SK-MEL-5 (cell line): ENCODE data around the gene USP5. TPM values are rescaled to one million over a fixed set of nuclear protein-coding genes. Genes with fewer than 3 reads are reported as not detected.

Experiments used
- DNase-seq: peaks from one replicate; pipeline ENCODE4 v3.0.0-alpha.2; 2016; ENCODE audit warnings: low read depth, low spot score
- in situ Hi-C: cut with HindIII; loops from 2 replicates; pipeline ENCODE4 v1.10.0; 2016; ENCODE audit warnings: low sequenced_read_pairs, high pct_unique_total_duplicates, low pct_unique_long_range_greater_than_20kb
- total RNA-seq: library from RNA; depleted of rRNA; stranded (reverse); fragments of >200 nt; shearing (Covaris generic); gene quantifications from 2 replicates; pipeline ENCODE4 v1.2.3, GENCODE V29; 2014

The USP5 gene
- total RNA-seq, 1 experiment from 2014 or later = 92.6 TPM

DNA sequence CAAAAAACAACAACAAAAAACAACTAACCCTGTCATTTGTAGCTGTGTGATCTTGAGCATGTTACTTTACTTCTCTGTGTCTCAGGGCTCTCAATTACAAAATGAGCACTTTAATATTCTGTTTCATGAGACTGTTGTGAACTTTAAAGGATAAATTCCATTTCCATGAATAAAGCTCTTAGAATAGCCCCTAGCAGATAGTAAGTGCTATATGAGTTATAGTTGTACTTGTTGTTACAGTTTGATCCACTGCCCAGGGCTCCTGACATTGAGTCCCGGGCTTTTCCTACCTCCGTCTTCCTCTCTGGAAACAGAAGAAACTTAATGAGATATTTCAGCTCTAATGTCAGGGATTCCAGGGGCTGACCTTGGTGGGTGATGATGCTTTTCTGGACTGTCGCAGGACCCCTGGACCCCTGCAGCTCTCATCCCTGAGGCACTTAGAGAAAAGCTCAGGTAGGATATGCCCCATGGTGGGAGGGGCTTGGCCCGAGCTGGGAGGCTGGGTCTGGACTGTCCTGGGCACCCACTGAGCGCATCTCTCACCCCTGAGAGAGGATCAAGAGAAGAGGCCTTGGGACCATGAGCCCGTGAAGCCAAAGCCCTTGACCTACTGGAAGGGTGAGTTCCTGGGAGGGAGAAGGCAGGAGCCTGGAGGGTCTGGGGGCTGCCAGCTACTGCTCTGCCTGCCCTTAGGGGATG, 18.6 kb upstream of the USP5 start:
- in situ Hi-C loops = no loop called here
- DNase-seq = no peak

DNA sequence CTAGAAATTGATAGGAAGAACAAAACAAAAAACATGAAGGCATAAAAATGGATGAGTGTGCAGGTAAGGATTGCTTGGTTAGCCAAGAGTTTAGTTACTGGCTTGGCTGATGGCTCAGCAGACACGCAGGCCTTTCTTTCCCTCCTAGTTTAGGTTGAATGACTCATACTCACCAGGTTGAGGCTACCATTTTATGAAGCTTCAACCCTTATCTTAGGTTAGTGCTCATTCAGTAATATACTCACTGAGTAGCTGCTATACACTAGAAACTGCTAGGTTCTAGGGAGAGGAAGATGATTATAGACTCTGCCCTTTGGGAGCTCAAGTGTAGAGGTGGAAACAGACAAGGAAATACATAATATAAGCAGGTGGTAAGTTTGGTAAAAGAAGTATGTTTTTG, 17.7 kb upstream of the USP5 start:
- in situ Hi-C loops = no loop called here

DNA sequence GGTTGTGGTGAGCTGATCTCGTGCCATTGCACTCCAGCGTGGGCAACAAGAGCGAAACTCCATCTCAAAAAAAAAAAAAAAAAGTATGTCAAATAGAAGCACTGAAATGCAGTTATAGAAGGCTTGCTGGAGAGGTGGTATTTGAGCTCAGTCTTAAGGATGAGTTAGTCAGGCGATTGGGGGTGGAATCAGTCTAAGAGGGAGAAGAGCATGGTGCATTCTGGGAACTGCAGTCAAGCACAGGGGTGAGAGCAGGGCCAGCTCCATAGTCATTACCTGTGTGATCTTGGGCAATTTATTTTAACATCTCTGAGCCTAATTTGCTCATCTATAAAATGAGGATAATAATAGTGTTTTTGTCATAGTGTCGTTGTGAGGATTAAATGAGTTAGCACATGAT, 17.1 kb upstream of the USP5 start:
- in situ Hi-C loops = no loop called here
- no peak for DNase-seq

More for the DNA sequence above, 17.7 kb upstream of the USP5 start:
- no peak for DNase-seq

DNA sequence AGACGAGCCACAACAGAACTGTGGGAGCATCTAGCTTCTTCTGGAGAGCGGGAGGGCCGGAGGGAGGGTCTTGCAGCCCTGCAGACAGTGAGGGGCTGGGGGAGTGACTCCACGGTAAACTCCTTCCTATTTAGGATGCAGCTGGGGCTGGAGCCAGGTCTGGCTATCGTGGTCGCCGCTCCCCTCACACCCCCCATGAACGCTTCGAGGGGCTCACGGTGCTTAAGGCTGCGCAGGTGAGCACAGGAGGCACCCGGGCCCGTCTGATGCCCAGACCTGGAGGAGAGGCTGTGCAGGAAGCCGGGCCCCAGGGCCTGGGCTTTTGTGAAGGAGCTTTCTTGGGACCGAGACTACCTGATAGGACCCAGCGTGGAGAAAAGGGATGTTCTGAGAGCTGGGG, 15.1 kb upstream of the USP5 start:
- DNase-seq = no peak
- in situ Hi-C loops = no loop called here

DNA sequence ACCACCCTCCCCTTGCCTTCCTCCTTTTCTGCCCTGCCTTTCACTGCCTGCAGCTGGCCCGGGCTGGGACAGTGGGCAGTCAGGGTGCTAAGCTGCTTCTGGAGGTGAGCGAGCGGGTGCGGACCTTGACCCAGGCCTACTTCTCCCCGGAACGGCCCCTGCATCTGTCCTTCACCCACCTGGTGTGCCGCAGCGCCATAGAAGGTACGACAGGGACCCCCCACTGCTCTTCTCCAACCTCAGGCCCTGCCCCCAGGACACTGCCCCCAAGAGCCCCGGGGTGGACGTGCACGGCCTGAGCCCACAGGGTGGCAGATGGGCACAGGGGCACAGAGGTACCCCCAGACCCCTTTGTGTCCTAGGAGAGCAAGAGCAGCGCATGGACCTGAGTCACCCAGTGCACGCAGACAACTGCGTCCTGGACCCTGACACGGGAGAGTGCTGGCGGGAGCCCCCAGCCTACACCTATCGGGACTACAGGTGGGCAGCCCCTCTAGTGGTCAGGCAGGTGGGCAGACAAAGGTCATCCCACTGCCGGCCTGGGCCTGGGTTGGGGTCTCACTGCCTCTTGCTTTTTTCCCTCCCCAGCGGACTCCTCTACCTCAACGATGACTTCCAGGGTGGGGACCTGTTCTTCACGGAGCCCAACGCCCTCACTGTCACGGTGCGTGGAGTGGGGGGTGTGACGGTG, 14.4 kb upstream of the USP5 start:
- in situ Hi-C loops = no loop called here
- no peak for DNase-seq

DNA sequence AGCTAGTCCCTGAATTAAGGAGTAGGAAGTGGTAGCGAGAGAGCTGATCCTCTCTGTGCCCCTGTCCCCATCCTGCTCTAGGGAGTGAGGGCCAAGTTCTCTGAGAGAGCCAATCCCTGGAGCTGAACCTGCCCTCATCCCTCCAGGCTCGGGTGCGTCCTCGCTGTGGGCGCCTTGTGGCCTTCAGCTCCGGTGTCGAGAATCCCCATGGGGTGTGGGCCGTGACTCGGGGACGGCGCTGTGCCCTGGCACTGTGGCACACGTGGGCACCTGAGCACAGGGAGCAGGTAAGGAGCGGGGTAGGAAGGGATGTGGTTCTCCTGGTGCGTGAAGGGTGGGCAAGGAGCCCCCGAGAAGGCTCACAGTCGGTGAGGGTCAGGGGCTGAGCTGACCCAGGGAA, 13.1 kb upstream of the USP5 start:
- in situ Hi-C loops = no loop called here

DNA sequence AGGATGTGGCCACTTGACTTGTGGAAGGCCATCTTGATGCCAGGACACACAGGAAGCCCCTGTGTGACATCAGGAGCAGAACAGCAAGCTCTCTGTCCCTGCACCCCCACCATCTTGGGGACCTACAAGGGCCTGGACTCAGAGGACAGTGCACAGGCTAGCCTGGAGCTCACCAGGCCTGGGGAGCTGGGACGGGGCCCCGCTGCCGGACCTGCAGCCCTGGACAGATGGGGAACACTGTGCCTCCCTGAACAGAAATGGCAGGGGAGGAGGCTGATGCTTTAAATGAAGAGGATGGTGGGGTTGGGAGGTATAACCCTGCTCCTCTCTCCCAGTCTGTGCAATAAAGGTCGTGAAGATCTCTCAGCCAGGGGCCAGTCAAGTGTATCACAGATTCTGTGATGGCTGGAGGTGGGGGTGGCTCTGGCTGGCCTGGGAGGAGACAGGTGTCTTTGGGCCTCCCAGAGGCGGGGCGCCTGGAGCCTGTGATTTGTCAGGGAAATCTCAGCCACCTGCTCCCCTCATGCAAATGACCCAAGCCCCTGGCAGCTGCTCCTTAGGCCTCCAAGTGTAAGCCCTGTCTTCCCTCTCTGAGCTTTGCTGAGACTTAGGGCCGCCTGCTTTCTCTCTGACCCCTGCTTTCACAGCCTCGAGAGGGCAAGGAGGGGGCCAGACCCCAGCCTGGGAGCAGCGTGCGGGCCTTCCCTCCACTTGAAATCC, 12.3 kb upstream of the USP5 start:
- in situ Hi-C loops = no loop called here
- no peak for DNase-seq

More for the DNA sequence above, 13.1 kb upstream of the USP5 start:
- DNase-seq = no peak

DNA sequence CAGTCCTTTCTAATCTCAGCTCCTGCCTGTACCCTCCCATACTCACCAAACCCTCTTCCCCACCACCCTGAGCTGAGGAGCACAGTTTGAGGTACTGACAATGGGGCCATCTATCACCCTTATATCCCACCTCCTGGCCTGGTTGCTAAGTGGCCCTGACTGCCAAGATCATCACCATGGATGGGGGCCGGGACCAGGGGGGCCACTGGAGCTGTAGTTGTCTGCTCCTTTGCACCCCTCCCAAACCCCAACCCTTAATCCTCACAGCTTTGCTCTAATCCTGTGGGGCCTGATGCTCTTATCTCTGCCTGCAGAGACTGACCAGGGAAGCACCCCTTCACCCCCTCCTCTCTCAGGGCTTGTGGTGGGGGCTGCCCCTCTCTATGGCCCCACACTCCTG, 11.6 kb upstream of the USP5 start:
- DNase-seq = no peak
- in situ Hi-C loops = no loop called here

DNA sequence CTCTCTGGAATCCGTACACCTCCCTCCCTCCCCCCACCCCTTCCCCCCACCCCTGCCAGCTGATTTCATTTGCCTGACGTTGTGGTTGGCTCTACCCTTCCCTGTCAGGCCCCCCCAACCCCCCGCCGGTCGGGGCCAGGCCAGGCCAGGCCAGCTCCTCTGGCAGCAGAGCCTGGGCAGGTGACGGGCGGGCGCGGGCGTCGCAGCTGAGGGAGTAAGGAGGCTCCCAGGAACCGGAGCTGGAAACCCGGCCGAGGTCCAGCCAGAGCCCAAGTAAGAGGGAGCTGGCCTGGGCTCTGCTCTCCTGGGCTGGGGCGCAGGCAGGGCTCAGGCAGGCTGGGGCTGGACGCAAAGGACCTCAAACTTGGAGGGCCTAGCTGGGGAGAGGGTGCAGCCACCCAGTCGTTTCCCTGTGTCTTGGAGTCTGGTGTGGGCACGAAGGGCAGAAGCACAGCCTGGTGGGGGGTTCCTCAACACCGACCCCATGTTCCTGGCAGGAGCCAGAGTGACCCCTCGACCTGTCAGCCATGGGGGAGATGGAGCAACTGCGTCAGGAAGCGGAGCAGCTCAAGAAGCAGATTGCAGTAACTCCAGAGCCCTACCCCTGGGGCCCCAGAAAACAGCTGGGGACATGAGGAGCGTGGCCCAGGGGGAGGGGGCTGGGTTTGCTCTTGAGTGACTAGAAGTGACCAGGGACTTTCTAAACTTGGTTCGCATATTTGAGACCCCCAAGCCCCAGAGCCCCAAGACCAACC, 11.0 kb upstream of the USP5 start, which contains the start of gene GNB3:
Gene GNB3, plus strand, starts transcription at position 165 of the 755 bp plus-strand sequence. Its CDS starts 363 bp downstream, at position 528.
- DNase-seq = no peak
- in situ Hi-C loops = no loop called here

DNA sequence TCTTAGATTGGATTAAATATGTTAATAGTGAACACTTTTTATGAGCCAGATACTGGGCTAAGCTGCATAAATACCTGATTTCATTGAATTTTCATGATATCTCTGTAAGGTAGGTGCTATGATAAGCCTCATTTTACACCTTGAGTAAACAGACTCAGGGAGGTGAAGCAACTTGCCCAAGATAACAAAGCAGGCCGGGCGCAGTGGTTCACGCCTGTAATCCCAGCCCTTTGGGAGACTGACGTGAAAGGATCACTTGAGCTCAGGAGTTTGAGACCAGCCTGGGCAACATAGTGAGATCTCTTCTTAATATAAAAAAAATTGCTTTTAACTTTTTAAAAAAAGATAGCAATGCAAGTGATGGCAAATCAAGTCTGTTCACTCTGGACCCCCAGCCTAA, 9.9 kb upstream of the USP5 start:
- in situ Hi-C loops = no loop called here
- DNase-seq = no peak

DNA sequence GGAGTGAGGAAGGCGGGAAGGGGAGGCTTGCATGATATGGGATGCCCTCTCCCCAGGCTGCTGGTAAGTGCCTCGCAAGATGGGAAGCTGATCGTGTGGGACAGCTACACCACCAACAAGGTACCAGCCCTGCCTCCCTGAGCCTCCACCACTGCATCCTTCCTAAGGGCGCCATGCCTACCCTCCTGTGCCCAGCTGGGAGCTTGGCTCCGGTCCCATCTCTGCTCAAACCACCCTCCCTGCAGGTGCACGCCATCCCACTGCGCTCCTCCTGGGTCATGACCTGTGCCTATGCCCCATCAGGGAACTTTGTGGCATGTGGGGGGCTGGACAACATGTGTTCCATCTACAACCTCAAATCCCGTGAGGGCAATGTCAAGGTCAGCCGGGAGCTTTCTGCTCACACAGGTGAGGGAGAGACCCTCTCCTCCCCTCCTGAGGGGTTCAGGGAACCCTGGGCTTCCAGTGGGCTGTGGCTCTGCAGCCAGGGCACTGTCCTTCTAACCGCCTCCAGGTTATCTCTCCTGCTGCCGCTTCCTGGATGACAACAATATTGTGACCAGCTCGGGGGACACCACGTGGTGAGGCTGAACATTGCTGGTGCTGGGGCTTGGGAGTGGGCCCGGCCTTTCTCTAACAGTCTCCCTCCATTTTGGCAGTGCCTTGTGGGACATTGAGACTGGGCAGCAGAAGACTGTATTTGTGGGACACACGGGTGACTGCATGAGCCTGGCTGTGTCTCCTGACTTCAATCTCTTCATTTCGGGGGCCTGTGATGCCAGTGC, 8.6 kb upstream of the USP5 start:
- in situ Hi-C loops = no loop called here

DNA sequence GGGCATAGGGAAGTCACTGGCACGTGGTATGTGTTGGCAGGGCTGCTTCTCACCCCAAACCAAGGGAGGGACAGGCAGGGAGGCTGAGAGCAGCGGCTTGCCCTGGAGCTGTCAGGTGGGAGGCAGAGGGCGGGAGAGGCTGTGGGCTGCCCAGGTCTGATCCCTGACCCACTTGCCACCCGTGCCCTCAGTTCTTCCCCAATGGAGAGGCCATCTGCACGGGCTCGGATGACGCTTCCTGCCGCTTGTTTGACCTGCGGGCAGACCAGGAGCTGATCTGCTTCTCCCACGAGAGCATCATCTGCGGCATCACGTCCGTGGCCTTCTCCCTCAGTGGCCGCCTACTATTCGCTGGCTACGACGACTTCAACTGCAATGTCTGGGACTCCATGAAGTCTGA, 6.6 kb upstream of the USP5 start:
- in situ Hi-C loops = no loop called here
- no peak for DNase-seq

More for the DNA sequence above, 8.6 kb upstream of the USP5 start:
- no peak for DNase-seq

DNA sequence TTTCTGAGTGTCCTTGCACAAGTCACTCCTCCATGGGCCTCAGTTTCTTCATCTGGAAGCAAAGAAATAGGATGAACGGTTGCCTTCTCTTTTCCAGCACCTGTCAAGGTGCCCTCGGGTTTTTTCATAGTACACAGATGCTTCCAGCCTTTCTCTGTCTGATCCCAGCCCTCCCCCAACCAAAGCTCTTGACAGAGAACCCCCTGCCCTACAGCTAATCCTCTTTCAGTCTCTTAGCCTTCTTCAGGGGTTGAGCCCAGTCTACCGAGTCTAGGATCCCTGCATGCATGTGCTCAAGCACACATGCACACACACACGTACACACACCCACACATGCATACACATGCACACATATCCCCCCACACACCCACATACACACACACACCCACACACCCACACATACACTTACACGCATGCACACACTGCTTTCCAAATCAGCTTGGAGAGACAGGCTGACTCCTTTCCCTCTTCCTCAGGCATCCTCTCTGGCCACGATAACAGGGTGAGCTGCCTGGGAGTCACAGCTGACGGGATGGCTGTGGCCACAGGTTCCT, 5.6 kb upstream of the USP5 start:
- DNase-seq = no peak
- in situ Hi-C loops = no loop called here

DNA sequence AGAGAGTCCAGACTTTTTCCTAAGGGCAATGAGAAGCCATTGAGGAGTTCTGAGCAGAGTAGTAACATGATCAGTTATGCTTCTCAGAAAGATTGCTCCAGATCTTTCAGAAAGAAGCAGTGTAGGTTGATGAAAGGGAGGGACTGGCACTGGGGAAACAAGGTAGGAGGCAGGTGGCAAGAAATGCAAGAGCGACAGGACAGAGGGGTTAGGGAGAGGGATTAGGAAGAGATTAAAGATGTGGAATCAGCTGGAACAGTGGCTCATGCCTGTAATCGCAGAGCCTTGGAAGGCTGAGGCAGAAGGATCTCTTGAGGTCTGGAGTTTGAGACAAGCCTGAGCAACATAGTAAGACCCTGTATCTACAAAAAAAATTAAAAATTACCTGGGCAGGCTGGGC, 4.3 kb upstream of the USP5 start:
- DNase-seq = no peak
- in situ Hi-C loops = no loop called here

DNA sequence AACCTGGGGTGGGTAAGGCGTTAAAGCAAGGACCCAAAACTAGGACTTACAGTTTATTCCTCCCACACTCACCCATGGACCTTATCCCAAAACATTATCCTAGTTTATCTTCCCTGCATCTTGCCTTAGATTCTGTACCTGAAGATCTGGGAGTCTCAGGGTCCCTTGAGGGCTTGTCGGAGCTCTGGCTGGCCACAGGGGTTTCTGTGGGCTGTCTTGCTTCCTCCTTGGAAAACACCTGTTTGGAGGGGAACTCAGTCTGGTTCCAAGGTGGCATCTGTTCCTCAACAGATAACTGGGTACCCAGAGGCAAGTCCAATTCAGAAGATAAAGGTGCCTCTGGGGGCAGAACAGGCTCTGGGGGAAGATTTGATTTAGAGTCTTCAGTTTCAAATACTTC, 2.5 kb upstream of the USP5 start:
- in situ Hi-C loops = no loop called here

DNA sequence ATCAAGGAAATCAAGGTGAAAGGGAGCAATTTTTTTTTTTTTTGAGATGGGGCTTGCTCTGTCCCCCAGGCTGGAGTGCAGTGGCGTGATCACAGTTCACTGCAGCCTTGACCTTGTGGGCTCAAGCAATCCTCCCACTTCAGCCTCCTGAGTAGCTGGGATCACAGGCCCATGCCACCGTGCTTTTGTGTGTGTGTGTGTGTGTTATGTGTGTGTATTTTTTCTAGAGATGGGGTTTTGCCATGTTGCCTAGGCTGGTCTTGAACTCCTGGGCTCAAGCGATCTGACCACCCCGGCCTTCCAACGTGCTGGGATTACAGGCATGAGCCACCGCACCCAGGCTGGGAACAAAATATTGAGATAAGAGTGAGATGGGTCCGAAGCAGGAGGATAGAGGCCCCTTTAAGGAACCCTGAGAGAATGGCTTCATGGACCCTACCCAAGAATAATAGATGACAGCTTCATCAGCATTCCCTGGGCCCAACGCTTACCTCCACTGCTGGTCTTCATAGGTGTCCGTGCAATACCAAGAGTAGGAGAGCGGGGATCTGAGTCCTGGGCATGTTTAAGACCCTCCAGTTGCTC, 1.9 kb upstream of the USP5 start:
- DNase-seq = no peak

More for the DNA sequence above, 2.5 kb upstream of the USP5 start:
- DNase-seq = no peak

DNA sequence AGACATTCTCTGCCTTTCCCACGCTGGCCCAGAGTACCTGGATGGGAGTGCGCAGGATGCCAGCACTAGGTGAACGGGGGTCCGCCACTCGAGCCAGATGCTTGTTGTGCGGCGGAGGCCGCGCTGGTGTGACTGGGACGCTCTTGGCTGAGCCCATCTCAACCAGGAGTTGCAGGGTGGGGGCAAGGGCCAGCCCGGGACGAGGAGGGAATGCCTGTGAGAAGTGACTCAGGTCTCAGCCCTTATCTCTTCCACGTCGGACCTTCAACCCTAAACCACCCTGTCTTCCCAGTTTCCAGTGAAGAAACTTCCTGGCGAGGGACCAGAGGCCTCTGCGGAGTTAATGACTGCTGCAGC, 1.2 kb upstream of the USP5 start:
- no peak for DNase-seq
- in situ Hi-C loops = no loop called here

More for the DNA sequence above, 1.9 kb upstream of the USP5 start:
- in situ Hi-C loops = no loop called here
